ENCODE measurements around the gene GHRHR.

GHRHR gene

DNA sequence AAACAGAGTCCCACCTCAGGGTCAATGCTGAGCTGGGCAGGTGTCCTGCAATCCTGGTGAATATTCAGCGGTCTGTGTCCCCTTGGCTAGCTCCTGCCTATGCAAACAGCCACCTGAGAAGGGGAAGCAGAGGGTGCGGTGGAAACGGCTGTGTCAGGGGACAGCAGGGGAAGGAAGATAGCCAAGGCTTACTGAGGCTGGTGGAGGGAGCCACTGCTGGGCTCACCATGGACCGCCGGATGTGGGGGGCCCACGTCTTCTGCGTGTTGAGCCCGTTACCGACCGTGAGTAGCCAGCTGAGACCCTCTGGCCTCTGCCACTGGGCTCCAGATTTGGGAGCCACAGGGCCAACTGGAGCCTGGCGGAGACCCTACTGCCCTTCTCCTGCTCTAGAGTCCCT lies at the start of gene GHRHR:
GHRHR (plus strand) TSS at position 112 of the 400 bp plus-strand sequence; CDS start at position 228, 116 bp downstream.
- DNase-seq (ENCODE audit: low read depth) = no peak
- TF ChIP-seq, protein P1, sequence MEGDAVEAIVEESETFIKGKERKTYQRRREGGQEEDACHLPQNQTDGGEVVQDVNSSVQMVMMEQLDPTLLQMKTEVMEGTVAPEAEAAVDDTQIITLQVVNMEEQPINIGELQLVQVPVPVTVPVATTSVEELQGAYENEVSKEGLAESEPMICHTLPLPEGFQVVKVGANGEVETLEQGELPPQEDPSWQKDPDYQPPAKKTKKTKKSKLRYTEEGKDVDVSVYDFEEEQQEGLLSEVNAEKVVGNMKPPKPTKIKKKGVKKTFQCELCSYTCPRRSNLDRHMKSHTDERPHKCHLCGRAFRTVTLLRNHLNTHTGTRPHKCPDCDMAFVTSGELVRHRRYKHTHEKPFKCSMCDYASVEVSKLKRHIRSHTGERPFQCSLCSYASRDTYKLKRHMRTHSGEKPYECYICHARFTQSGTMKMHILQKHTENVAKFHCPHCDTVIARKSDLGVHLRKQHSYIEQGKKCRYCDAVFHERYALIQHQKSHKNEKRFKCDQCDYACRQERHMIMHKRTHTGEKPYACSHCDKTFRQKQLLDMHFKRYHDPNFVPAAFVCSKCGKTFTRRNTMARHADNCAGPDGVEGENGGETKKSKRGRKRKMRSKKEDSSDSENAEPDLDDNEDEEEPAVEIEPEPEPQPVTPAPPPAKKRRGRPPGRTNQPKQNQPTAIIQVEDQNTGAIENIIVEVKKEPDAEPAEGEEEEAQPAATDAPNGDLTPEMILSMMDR (IDR thresholded peaks at IDR 0.05; ENCODE audit: control insufficient read depth, insufficient read depth, low read depth, low read length, missing control alignments) = no peak
- H3K4me3 ChIP-seq (ENCODE audit: control insufficient read depth, low read depth, low read length) = no peak within 1 kb of the TSS

DNA sequence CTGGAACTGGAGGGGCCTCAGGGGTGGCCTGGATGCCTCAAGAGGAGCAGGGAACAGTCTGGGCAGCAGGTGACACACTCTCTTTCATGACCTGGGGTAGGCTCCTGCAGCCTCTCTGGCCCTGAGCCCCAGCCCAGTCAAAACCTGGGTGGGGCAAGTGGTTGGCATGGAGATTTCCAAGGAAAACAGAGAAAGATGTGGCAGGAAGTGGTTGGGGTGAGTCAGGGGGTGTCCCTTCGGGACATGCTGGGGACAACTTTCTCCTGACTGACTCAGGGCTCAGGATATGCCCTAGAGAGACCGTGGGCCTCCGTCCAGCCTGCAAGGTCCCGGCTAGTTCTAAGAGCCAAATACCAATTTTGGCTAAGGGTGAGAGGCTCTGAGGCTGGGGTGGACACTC lies 49.2 kb upstream of the GHRHR start:
- TF ChIP-seq, protein P1 (IDR thresholded peaks at IDR 0.05; ENCODE audit: control insufficient read depth, insufficient read depth, low read depth, low read length, missing control alignments) = no peak
- DNase-seq (ENCODE audit: low read depth) = no peak

DNA sequence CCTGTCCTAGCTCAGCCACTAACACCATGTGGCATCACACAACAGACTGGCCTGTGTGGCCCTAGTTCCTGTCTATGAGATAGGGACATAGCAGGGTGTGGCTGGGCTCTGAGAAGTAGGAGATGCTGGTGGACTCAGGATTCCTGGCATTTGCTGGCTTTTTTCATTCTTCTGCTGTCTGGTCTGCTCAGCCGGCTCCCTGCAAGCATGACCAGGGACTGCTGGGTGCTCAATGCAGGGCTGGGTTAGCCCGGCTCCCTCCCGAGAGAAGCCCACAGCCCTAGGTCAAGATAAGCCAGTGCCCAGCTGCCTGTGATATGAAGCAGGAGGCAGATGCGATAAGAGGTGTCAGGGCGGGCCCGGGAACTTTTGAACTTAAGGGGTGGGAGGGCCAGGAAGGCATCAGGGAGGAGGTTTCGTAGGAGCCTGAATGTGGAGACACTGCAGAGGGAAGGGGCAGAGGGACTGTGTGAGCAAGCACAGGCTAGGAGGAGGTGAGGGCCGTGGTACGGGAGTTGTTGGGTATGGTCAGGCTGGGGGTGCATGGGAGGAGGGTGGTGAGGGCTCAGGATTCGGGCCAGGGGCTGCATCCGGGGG lies 48.6 kb upstream of the GHRHR start:
- DNase-seq (ENCODE audit: low read depth) = no peak
- no peak overlapping the region for H3K4me3 ChIP-seq (ENCODE audit: control insufficient read depth, low read depth, low read length)
- TF ChIP-seq, protein P1 (IDR thresholded peaks at IDR 0.05; ENCODE audit: control insufficient read depth, insufficient read depth, low read depth, low read length, missing control alignments) = no peak

More for the DNA sequence above, 49.2 kb upstream of the GHRHR start:
- no peak overlapping the region for H3K4me3 ChIP-seq (ENCODE audit: control insufficient read depth, low read depth, low read length)

DNA sequence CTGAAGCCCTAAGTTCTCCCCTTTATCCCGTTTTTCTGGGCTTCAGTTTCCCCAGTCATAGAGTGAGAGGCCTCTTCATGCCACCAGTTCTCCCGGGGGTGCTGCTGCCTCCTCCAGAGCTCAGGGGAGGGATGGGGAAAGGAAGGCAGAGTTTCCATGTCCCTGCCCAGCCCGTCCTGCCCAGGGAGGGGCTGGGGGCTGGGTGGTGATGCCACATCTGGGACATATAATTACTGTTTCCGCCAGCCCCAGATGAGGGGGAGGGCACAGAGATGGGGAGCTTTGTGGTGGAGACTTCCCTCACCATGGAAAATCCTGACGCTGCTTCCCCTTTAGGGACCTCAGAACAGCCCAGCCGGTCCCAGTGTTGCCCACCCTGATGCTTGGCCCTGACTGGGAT lies 48.0 kb upstream of the GHRHR start:
- no peak overlapping the region for H3K4me3 ChIP-seq (ENCODE audit: control insufficient read depth, low read depth, low read length)
- TF ChIP-seq, protein P1 (IDR thresholded peaks at IDR 0.05; ENCODE audit: control insufficient read depth, insufficient read depth, low read depth, low read length, missing control alignments) = no peak
- DNase-seq (ENCODE audit: low read depth) = no peak

DNA sequence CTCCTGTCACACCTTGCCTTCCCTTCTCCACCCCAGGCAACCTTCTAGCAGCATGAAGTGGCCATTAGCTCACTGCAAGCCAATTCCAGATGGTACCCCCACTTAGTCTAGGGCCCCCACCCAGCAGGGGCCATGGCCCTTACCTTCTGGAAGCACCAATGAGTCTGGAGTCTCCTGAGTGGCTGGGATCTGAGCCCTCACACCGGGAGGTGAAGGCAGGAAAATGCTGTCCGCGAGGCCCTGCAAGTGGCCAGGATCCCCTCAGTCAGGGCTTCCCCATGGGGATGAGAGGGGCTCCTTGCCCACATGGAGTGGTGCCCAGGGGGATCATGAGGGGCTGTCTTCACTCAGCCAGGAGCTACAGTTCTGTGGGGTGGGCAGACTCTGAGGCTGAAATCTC lies 47.5 kb upstream of the GHRHR start:
- H3K4me3 ChIP-seq (ENCODE audit: control insufficient read depth, low read depth, low read length) = no peak overlapping the region
- DNase-seq (ENCODE audit: low read depth) = no peak
- TF ChIP-seq, protein P1 (IDR thresholded peaks at IDR 0.05; ENCODE audit: control insufficient read depth, insufficient read depth, low read depth, low read length, missing control alignments) = no peak

DNA sequence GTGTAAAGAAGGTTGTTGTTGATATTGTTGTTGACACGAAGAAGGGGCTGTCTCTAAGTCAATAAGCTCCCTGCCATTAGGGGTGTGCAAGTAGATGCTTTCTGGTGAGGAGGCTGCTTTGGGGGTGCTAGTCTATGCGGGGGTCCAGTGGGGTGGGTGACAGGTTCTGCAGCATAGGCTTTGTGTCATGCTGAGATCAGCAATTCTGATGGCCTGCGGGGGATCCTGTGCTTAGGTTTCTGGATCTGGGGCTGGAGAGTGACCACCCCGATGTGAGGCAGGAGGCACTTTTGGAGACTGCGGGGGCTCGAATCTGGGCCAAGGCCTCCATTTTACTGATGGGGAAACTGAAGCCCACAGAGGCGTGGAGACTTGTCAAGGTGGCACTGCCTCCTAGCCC lies 47.0 kb upstream of the GHRHR start:
- no peak for DNase-seq (ENCODE audit: low read depth)
- H3K4me3 ChIP-seq (ENCODE audit: control insufficient read depth, low read depth, low read length) = no peak overlapping the region
- TF ChIP-seq, protein P1 (IDR thresholded peaks at IDR 0.05; ENCODE audit: control insufficient read depth, insufficient read depth, low read depth, low read length, missing control alignments) = no peak

All from AG09309 (cell line).